WTC11 (cell line): ENCODE data around the gene ACP3.

Experiments
- ATF6 ChIP-seq: sonication (generic); formaldehyde crosslinking; IDR thresholded peaks from 2 replicates; pipeline ENCODE4 v1.8.1; 2023; ENCODE audit warnings: mild to moderate bottlenecking, missing genetic modification reagents
- CREB1 ChIP-seq: sonication (generic); formaldehyde crosslinking; IDR thresholded peaks from 2 replicates; pipeline ENCODE4 v1.8.0; 2023; ENCODE audit warnings: mild to moderate bottlenecking, missing genetic modification reagents
- CTCF ChIP-seq: fragments of 200-600 bp; IDR thresholded peaks from 2 replicates; pipeline ENCODE4 v1.8.0; 2022; ENCODE audit warnings: antibody characterized with exemption
- IRF1 ChIP-seq: sonication (generic); formaldehyde crosslinking; IDR thresholded peaks from 2 replicates; pipeline ENCODE4 v1.8.0; 2023; ENCODE audit warnings: missing genetic modification reagents
- JUN ChIP-seq: sonication (generic); formaldehyde crosslinking; IDR thresholded peaks from 2 replicates; pipeline ENCODE4 v1.8.0; 2023; ENCODE audit warnings: mild to moderate bottlenecking, missing genetic modification reagents
- KAT7 ChIP-seq: sonication (generic); formaldehyde crosslinking; IDR thresholded peaks from 2 replicates; pipeline ENCODE4 v1.8.1; 2023; ENCODE audit warnings: missing genetic modification reagents, mild to moderate bottlenecking, borderline replicate concordance
- USF2 ChIP-seq: sonication (generic); formaldehyde crosslinking; IDR thresholded peaks from 2 replicates; pipeline ENCODE4 v1.8.1; 2023; ENCODE audit warnings: mild to moderate bottlenecking, missing genetic modification reagents, moderate library complexity
- ZNF281 ChIP-seq: sonication (generic); formaldehyde crosslinking; IDR thresholded peaks from 2 replicates; pipeline ENCODE4 v1.8.0; 2023; ENCODE audit warnings: mild to moderate bottlenecking, missing genetic modification reagents
- TF ChIP-seq, protein P1 (sequence below): sonication (generic); formaldehyde crosslinking; IDR thresholded peaks from 2 replicates; pipeline ENCODE4 v1.8.1; 2022; ENCODE audit warnings: low read depth, mild to moderate bottlenecking, moderate library complexity, missing genetic modification reagents, borderline replicate concordance
- TF ChIP-seq, protein P2 (sequence below): sonication (generic); formaldehyde crosslinking; IDR thresholded peaks from 2 replicates; pipeline ENCODE4 v1.8.0; 2022; ENCODE audit warnings: mild to moderate bottlenecking, missing genetic modification reagents
- TF ChIP-seq, protein P3 (sequence below): sonication (generic); formaldehyde crosslinking; IDR thresholded peaks from 2 replicates; pipeline ENCODE4 v1.8.0; 2022; ENCODE audit warnings: mild to moderate bottlenecking, missing genetic modification reagents

- TF ChIP-seq ATF6 (CRISPR knock-in tag) (no peak), CTCF (no peak), ZNF281 (CRISPR knock-in tag) (no peak), CREB1 (no peak), USF2 (CRISPR knock-in tag) (no peak), JUN (CRISPR knock-in tag) (no peak), IRF1 (CRISPR knock-in tag) (no peak), KAT7 (CRISPR knock-in tag) (no peak)
- TF ChIP-seq, protein P1, sequence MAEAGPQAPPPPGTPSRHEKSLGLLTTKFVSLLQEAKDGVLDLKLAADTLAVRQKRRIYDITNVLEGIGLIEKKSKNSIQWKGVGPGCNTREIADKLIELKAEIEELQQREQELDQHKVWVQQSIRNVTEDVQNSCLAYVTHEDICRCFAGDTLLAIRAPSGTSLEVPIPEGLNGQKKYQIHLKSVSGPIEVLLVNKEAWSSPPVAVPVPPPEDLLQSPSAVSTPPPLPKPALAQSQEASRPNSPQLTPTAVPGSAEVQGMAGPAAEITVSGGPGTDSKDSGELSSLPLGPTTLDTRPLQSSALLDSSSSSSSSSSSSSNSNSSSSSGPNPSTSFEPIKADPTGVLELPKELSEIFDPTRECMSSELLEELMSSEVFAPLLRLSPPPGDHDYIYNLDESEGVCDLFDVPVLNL, result no peak
- TF ChIP-seq, protein P2, sequence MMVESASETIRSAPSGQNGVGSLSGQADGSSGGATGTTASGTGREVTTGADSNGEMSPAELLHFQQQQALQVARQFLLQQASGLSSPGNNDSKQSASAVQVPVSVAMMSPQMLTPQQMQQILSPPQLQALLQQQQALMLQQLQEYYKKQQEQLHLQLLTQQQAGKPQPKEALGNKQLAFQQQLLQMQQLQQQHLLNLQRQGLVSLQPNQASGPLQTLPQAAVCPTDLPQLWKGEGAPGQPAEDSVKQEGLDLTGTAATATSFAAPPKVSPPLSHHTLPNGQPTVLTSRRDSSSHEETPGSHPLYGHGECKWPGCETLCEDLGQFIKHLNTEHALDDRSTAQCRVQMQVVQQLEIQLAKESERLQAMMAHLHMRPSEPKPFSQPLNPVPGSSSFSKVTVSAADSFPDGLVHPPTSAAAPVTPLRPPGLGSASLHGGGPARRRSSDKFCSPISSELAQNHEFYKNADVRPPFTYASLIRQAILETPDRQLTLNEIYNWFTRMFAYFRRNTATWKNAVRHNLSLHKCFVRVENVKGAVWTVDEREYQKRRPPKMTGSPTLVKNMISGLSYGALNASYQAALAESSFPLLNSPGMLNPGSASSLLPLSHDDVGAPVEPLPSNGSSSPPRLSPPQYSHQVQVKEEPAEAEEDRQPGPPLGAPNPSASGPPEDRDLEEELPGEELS (CRISPR knock-in tag), result no peak
- TF ChIP-seq, protein P3, sequence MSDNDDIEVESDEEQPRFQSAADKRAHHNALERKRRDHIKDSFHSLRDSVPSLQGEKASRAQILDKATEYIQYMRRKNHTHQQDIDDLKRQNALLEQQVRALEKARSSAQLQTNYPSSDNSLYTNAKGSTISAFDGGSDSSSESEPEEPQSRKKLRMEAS (CRISPR knock-in tag), result no peak
These were observed 33.8 kb upstream of the ACP3 start for GRCh38 chr3:132283440-132283839.
